ENCODE measurements around the gene PAIP2B. TPM values are rescaled to one million over a fixed set of nuclear protein-coding genes. Genes with fewer than 3 reads are reported as not detected.

PAIP2B gene
- total RNA-seq, 1 donor from 2014 or later: 17.1 TPM

DNA sequence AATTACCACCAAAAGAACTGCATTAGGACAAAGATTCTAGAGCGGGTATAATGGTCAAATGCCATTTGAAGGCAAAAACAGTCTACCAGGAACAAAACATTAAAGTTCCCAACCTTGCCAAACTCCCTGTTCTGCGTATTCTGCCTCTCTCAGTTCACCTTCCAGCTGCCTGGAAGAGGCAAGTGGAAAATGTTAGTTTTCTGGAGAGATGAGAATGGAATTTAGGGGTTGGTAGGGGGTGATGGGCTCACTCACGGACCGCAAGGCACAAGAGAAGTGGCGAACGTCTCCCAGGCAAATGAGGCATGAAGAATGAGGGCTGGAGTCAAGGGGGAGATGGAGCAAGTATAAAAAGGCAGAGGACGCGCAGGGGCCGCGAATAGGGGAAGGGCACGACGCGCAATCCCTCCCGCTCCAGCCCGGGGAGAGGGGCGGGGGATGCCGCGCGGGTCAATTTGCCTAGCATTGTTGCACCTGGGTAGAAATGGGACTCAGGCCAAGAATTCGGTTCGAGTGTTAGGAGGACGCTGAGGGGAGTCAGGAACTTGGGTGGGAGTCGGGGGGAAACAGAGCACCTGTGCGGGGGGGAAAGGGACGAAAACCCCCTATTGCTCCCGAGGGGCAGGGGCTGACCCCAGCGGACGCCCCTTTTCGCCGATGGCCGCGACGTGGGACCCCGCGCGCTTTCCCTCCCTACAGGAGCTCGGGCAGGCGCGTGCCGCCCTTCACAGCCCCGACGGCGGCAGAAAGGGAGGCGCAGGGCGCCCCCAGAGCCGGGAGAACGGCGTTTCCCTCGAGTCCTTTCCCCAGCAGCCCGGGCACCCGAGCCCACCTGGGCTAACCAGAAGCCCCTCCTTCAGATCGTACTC lies 573 bp downstream of the PAIP2B start:
- peak overlapping the region; percentile 79 for H3K27ac Mint-ChIP-seq
- H2AFZ ChIP-seq (replicated peaks): peak overlapping the region; percentile 85
- peak overlapping the region; percentile 66 for H3K4me3 ChIP-seq
- H3K4me1 ChIP-seq: peaks cover 9% of the 10 kb centered on the region
- no peaks in the 10 kb centered on the region for H3K27me3 ChIP-seq
- H3K9me3 Mint-ChIP-seq: no peaks in the 10 kb centered on the region
- H3K9ac ChIP-seq: peak overlapping the region; percentile 29
- H4K20me1 ChIP-seq (ENCODE audit: low read depth): peaks cover 8% of the 10 kb centered on the region
- peaks cover 19% of the 10 kb centered on the region for H3F3A ChIP-seq (ENCODE audit: low read depth)
- no peaks in the 10 kb centered on the region for H3K36me3 Mint-ChIP-seq
- peak overlapping the region; percentile 89 for H3K4me2 ChIP-seq
- H3K27me3 Mint-ChIP-seq (ENCODE audit: insufficient read depth, low read depth): peaks cover 4% of the 10 kb centered on the region
- H3K4me3 Mint-ChIP-seq: peak overlapping the region; percentile 98
- peaks cover 13% of the 10 kb centered on the region for H3K4me1 Mint-ChIP-seq
- TF ChIP-seq EZH2phosphoT487 (IDR thresholded peaks at IDR 0.05) (no peak), EZH2 (IDR thresholded peaks at IDR 0.05) (no peak)
- TF ChIP-seq, protein P1, sequence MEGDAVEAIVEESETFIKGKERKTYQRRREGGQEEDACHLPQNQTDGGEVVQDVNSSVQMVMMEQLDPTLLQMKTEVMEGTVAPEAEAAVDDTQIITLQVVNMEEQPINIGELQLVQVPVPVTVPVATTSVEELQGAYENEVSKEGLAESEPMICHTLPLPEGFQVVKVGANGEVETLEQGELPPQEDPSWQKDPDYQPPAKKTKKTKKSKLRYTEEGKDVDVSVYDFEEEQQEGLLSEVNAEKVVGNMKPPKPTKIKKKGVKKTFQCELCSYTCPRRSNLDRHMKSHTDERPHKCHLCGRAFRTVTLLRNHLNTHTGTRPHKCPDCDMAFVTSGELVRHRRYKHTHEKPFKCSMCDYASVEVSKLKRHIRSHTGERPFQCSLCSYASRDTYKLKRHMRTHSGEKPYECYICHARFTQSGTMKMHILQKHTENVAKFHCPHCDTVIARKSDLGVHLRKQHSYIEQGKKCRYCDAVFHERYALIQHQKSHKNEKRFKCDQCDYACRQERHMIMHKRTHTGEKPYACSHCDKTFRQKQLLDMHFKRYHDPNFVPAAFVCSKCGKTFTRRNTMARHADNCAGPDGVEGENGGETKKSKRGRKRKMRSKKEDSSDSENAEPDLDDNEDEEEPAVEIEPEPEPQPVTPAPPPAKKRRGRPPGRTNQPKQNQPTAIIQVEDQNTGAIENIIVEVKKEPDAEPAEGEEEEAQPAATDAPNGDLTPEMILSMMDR (IDR thresholded peaks at IDR 0.05): peak; percentile 36
- peak; percentile 80 for DNase-seq (ENCODE audit: low spot score)
- H3K79me2 ChIP-seq (ENCODE audit: low read depth): peaks cover 21% of the 10 kb centered on the region
- H3K27ac ChIP-seq: peak overlapping the region; percentile 64
- H3K36me3 ChIP-seq: no peaks in the 10 kb centered on the region
- no peaks in the 10 kb centered on the region for H3K9me3 ChIP-seq (ENCODE audit: low read depth)

DNA sequence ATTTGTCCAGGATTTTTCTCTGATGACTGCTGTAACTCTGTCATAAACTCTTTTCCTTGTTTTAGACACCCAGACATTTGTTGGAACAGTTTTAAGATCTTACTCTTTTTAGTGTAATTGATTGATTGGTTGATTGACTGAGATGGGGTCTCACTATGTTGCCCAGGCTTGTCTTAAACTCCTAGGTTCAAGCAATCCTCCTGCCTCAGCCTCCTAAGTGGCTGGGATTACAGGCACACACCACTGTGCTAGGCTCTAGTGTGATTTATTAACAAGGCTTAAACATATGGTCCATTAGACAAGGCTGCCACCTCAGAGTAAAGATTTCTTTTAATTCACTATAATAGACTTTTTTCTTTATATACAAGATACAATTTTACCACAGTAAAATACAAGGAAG lies 2.0 kb downstream of the PAIP2B start:
- DNase-seq (ENCODE audit: low spot score): no peak
- Mint-ChIP-seq H3K27ac (no peak overlapping the region), H3K27me3 (ENCODE audit: insufficient read depth, low read depth) (peaks cover 4% of the 10 kb centered on the region), H3K36me3 (no peaks in the 10 kb centered on the region), H3K4me3 (no peak overlapping the region), H3K4me1 (peaks cover 13% of the 10 kb centered on the region), H3K9me3 (no peaks in the 10 kb centered on the region)
- Histone ChIP-seq H2AFZ (replicated peaks) (no peak overlapping the region), H3K9ac (no peak overlapping the region), H3K27ac (no peak overlapping the region), H4K20me1 (ENCODE audit: low read depth) (peaks cover 8% of the 10 kb centered on the region), H3K27me3 (no peaks in the 10 kb centered on the region), H3K36me3 (no peaks in the 10 kb centered on the region), H3K4me2 (no peak overlapping the region), H3F3A (ENCODE audit: low read depth) (peaks cover 19% of the 10 kb centered on the region), H3K9me3 (ENCODE audit: low read depth) (no peaks in the 10 kb centered on the region), H3K4me1 (peaks cover 9% of the 10 kb centered on the region), H3K4me3 (no peak overlapping the region), H3K79me2 (ENCODE audit: low read depth) (peaks cover 21% of the 10 kb centered on the region)
- TF ChIP-seq, protein P1 (IDR thresholded peaks at IDR 0.05): no peak
- TF ChIP-seq EZH2 (IDR thresholded peaks at IDR 0.05): no peak
- no peak for TF ChIP-seq EZH2phosphoT487 (IDR thresholded peaks at IDR 0.05)

DNA sequence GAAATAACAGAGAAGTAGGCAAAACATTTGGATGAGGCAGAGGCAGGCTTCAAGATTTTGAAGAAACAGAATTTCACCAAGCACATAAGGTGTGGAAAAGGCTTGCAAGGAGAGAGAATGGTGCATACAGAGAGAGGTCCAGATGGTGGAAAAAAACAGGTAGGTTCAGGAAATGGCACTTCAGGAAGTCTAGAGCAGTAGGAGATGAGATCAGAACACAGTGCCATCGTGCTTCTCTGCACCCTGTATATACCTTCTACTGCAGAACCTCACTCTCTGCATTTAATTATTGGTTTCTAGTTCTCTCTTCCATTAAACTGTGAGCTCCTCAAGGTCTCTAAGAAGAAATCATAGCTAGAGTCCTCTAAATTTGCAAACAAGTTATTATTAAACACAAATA lies 2.4 kb downstream of the PAIP2B start:
- Histone ChIP-seq H4K20me1 (ENCODE audit: low read depth) (peaks cover 8% of the 10 kb centered on the region), H3K9me3 (ENCODE audit: low read depth) (no peaks in the 10 kb centered on the region), H3K9ac (no peak overlapping the region), H2AFZ (replicated peaks) (no peak overlapping the region), H3K4me3 (no peak overlapping the region), H3K36me3 (no peaks in the 10 kb centered on the region), H3K4me2 (no peak overlapping the region), H3K79me2 (ENCODE audit: low read depth) (peaks cover 21% of the 10 kb centered on the region), H3F3A (ENCODE audit: low read depth) (peaks cover 19% of the 10 kb centered on the region), H3K27me3 (no peaks in the 10 kb centered on the region), H3K27ac (no peak overlapping the region), H3K4me1 (peaks cover 9% of the 10 kb centered on the region)
- Mint-ChIP-seq H3K27me3 (ENCODE audit: insufficient read depth, low read depth) (peaks cover 2% of the 10 kb centered on the region), H3K36me3 (no peaks in the 10 kb centered on the region), H3K4me1 (peaks cover 13% of the 10 kb centered on the region), H3K9me3 (no peaks in the 10 kb centered on the region), H3K27ac (no peak overlapping the region), H3K4me3 (no peak overlapping the region)
- no peak for TF ChIP-seq EZH2phosphoT487 (IDR thresholded peaks at IDR 0.05)
- DNase-seq (ENCODE audit: low spot score): no peak
